OCI-LY1 (cell line): Measurements from ENCODE around the gene SSNA1.

Experiments used
- CTCF ChIP-seq: fragments of 200-600 bp; sonication (generic), shearing (Covaris generic); IDR thresholded peaks from 2 replicates; pipeline ENCODE4 v1.5.1; 2017; ENCODE audit warnings: mild to moderate bottlenecking, antibody characterized with exemption, low read length, moderate library complexity, mixed read lengths
- EZH2 ChIP-seq: fragments of 200-600 bp; sonication (generic), shearing (Covaris generic); IDR thresholded peaks from 2 replicates; pipeline ENCODE4 v1.8.0; 2017; ENCODE audit warnings: borderline replicate concordance, mixed run types, mild to moderate bottlenecking, antibody characterized with exemption, low read length, moderate library complexity, mixed read lengths

GRCh38 chr9:137165250-137165836 is 23.1 kb upstream of the SSNA1 start:
- TF ChIP-seq EZH2 (no peak), CTCF (no peak)
